ENCODE results near the gene FAM124B. TPM values are rescaled to one million over a fixed set of nuclear protein-coding genes. Genes with fewer than 3 reads are reported as not detected.

Gene FAM124B
- total and polyA plus RNA-seq, 2 experiments from 2014 or later, result 0.17 TPM; not detected in 1

DNA sequence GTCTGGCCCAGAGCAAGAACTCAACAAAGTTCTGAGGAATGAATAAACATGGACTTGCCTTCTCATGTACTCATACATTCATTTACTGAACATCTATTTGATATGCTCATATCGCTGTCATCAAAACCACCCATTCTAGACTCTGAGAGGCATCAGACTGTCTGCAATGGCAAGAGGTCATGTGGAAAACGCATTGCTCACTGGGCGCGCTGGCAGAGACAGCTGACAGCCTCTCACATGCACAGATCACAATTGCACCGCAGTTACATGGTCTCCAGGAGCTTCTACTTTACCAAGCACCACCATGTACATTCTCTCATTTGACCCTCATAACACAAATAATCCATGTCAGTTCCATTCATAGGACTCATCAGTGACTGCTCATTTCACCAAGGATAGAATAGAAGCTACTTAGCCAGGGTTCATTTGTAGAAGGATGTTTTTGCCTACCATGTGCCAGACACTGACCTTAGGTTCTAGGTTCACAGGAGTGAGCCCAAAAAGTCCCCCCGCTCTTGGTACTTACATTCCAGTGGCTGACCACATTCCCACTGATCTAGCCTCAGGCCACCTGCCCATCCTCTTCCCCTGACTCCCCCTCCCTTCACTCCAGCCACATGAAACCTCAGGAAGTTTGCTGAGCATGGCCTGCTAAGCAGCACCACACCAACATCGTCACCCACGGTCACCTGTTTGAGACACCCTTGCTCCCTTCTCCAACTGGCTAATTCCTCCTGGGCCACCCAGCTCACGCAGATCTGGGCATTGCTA, 6.1 kb downstream of the FAM124B start:
- no peaks in the 10 kb centered on the region for H4K20me1 ChIP-seq (ENCODE audit: insufficient read depth, poor library complexity, severe bottlenecking)
- H2AFZ ChIP-seq, result no peak overlapping the region
- no peaks in the 10 kb centered on the region for H3K9me3 ChIP-seq (ENCODE audit: low read depth)
- no peak for DNase-seq (ENCODE audit: low spot score)
- no peaks in the 10 kb centered on the region for H3K4me1 ChIP-seq (ENCODE audit: insufficient read depth)
- no peaks in the 10 kb centered on the region for H3K27me3 ChIP-seq
- no peaks in the 10 kb centered on the region for H3K9me2 ChIP-seq (replicated peaks; ENCODE audit: insufficient read depth)
- TF ChIP-seq EZH2 (IDR thresholded peaks at IDR 0.05; ENCODE audit: borderline replicate concordance) (no peak), EZH2phosphoT487 (IDR thresholded peaks at IDR 0.05; ENCODE audit: low read depth, severe bottlenecking, unreplicated experiment) (no peak)
- TF ChIP-seq, protein P1, sequence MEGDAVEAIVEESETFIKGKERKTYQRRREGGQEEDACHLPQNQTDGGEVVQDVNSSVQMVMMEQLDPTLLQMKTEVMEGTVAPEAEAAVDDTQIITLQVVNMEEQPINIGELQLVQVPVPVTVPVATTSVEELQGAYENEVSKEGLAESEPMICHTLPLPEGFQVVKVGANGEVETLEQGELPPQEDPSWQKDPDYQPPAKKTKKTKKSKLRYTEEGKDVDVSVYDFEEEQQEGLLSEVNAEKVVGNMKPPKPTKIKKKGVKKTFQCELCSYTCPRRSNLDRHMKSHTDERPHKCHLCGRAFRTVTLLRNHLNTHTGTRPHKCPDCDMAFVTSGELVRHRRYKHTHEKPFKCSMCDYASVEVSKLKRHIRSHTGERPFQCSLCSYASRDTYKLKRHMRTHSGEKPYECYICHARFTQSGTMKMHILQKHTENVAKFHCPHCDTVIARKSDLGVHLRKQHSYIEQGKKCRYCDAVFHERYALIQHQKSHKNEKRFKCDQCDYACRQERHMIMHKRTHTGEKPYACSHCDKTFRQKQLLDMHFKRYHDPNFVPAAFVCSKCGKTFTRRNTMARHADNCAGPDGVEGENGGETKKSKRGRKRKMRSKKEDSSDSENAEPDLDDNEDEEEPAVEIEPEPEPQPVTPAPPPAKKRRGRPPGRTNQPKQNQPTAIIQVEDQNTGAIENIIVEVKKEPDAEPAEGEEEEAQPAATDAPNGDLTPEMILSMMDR (IDR thresholded peaks at IDR 0.05; ENCODE audit: poor library complexity), result no peak
- no peaks in the 10 kb centered on the region for H3K36me3 ChIP-seq (replicated peaks; ENCODE audit: insufficient read depth, low read depth)
- no peak overlapping the region for H3K27ac ChIP-seq
- H3K4me2 ChIP-seq, result no peak overlapping the region
- no peaks in the 10 kb centered on the region for H3K79me2 ChIP-seq
- 90% methylated on average over 9 of the region's 9 CpGs for WGBS (ENCODE audit: low lambda C conversion rate, missing lambda C conversion rate)
- H3K4me3 ChIP-seq, result no peak overlapping the region

DNA sequence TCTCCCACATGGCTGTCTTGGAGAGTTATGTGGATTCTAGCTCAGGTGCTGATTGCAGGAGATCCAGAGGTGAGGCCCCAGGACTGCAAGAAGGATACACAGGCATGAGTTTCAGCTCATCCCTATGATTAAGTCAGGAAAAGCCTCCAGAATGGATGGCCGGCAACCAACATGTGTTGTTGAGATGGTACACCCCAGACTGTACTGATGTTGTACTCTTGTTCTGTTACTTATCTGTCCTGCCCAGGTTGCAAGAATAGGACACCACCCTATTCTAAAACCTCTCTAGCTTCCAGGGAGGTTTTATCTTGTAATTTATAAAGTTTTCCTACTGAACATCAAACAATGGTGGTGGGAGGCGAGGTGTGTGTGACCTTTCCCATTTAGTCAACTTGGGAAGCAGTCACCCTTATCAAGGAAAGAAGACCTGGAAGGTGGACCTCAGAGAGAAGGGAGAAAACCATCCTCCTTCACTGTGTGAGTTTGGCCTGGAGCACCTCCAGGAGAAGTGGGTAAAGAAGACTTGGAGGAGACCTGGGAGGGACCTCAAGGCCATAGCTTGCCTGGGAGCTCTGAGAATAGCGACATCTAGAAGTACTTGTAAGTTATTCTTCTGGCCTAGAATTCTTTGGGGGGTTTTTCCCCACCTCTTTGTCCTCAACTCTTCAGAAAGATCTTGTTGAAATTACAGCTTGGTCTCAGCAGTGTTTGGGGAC, 8.6 kb downstream of the FAM124B start:
- Histone ChIP-seq H3K27ac (no peak overlapping the region), H3K9me2 (replicated peaks; ENCODE audit: insufficient read depth) (no peaks in the 10 kb centered on the region), H3K4me3 (no peak overlapping the region), H3K9me3 (ENCODE audit: low read depth) (no peaks in the 10 kb centered on the region), H3K27me3 (no peaks in the 10 kb centered on the region), H3K4me2 (no peak overlapping the region), H3K79me2 (no peaks in the 10 kb centered on the region), H2AFZ (no peak overlapping the region), H3K36me3 (replicated peaks; ENCODE audit: insufficient read depth, low read depth) (no peaks in the 10 kb centered on the region), H3K4me1 (ENCODE audit: insufficient read depth) (no peaks in the 10 kb centered on the region), H4K20me1 (ENCODE audit: insufficient read depth, poor library complexity, severe bottlenecking) (no peaks in the 10 kb centered on the region)
- 94% methylated on average over 3 of the region's 3 CpGs for WGBS (ENCODE audit: low lambda C conversion rate, missing lambda C conversion rate)
- no peak for DNase-seq (ENCODE audit: low spot score)
- TF ChIP-seq EZH2 (IDR thresholded peaks at IDR 0.05; ENCODE audit: borderline replicate concordance), result no peak
- no peak for TF ChIP-seq EZH2phosphoT487 (IDR thresholded peaks at IDR 0.05; ENCODE audit: low read depth, severe bottlenecking, unreplicated experiment)
- TF ChIP-seq, protein P1 (IDR thresholded peaks at IDR 0.05; ENCODE audit: poor library complexity), result no peak

DNA sequence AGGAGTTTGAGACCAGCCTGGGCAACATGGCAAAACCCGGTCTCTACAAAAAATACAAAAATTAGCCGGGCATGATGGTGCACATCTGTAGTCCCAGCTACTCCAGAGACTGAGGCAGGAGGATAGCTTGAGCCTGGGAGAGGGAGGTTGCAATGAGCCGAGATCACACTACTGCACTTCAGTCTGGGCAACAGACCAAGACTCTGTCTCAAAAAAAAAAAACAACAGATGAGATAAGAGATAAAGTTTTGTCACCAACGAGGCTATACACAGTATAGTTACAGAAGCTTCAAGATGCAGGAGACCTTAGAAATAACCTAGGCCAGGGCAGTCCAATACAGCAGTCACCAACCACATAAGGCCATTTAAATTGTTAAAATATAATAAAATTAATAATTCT, 9.4 kb downstream of the FAM124B start:
- Histone ChIP-seq H4K20me1 (ENCODE audit: insufficient read depth, poor library complexity, severe bottlenecking) (no peaks in the 10 kb centered on the region), H3K79me2 (no peaks in the 10 kb centered on the region), H3K4me1 (ENCODE audit: insufficient read depth) (no peaks in the 10 kb centered on the region), H2AFZ (no peak overlapping the region), H3K27me3 (no peaks in the 10 kb centered on the region), H3K9me3 (ENCODE audit: low read depth) (no peaks in the 10 kb centered on the region), H3K36me3 (replicated peaks; ENCODE audit: insufficient read depth, low read depth) (no peaks in the 10 kb centered on the region), H3K27ac (no peak overlapping the region), H3K9me2 (replicated peaks; ENCODE audit: insufficient read depth) (no peaks in the 10 kb centered on the region), H3K4me3 (no peak overlapping the region), H3K4me2 (no peak overlapping the region)
- WGBS (ENCODE audit: low lambda C conversion rate, missing lambda C conversion rate), result 76% methylated on average over 4 of the region's 4 CpGs
- TF ChIP-seq EZH2 (IDR thresholded peaks at IDR 0.05; ENCODE audit: borderline replicate concordance) (no peak), EZH2phosphoT487 (IDR thresholded peaks at IDR 0.05; ENCODE audit: low read depth, severe bottlenecking, unreplicated experiment) (no peak)
- TF ChIP-seq, protein P1 (IDR thresholded peaks at IDR 0.05; ENCODE audit: poor library complexity), result no peak
- no peak for DNase-seq (ENCODE audit: low spot score)
